Subcutaneous abdominal adipose tissue (tissue), 5 donors: ENCODE measurements around the gene VPS13D.

Experiments
- H3K27ac ChIP-seq: one replicate; pipeline ENCODE4 v1.7.0; 2013; ENCODE audit warnings: low read depth, mild to moderate bottlenecking, inconsistent platforms, low read length, moderate library complexity
- H3K27me3 ChIP-seq, 5 donors: one replicate each; pipeline ENCODE4 v1.7.0; 2013; ENCODE audit warnings: low read length in 5 of 5, inconsistent platforms in 1 of 5; ENCODE audit not compliant: control insufficient read depth in 5 of 5, insufficient read depth in 4 of 5
- H3K36me3 ChIP-seq, 5 donors: one replicate each; pipeline ENCODE4 v1.7.0; 2013; ENCODE audit warnings: low read length in 5 of 5; ENCODE audit not compliant: control insufficient read depth in 5 of 5, insufficient read depth in 5 of 5
- H3K4me1 ChIP-seq, 5 donors: one replicate each; pipeline ENCODE4 v1.7.0; 2013; ENCODE audit warnings: low read length in 5 of 5, mild to moderate bottlenecking in 3 of 5, moderate library complexity in 1 of 5; ENCODE audit not compliant: control insufficient read depth in 5 of 5, insufficient read depth in 5 of 5
- H3K4me3 ChIP-seq, 5 donors: one replicate each; pipeline ENCODE4 v1.7.0; 2013; ENCODE audit warnings: low read length in 5 of 5, low read depth in 1 of 5
- H3K9ac ChIP-seq, 5 donors: one replicate each; pipeline ENCODE4 v1.7.0; 2013; ENCODE audit warnings: low read length in 5 of 5, mild to moderate bottlenecking in 4 of 5, moderate library complexity in 3 of 5
- H3K9me3 ChIP-seq, 5 donors: one replicate each; pipeline ENCODE4 v1.7.0; 2013; ENCODE audit warnings: low read length in 5 of 5; ENCODE audit not compliant: control insufficient read depth in 5 of 5
- donor health status: healthy.
- donor health status: healthy.
- donor health status: healthy.
- donor health status: healthy.
- donor health status: healthy.

VPS13D gene

DNA sequence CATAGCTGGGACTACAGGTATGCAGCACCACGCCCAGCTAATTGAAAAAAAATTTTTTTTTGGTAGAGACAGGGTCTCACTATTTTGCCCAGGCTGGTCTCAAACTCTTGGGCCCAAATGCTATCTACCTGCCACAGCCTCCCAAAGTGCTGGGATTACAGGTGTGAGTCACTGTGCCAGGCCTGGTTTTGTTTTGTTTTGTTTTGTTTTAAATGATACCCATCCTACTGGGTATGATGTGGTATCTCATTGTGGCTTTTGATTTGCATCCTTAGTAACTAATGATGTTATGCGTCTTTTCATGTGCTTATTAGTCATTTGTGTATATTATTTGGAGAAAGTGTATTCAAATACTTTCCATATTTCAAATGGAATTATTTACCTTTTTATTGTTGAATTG lies 142.3 kb downstream of the VPS13D start:
- no peak overlapping the region for H3K27ac ChIP-seq
- no peaks in the 10 kb centered on the region for H3K9me3 ChIP-seq
- peaks cover 23 to 51% (median 31%) of the 10 kb centered on the region in 5 donors for H3K36me3 ChIP-seq
- no peak overlapping the region for H3K4me3 ChIP-seq
- H3K27me3 ChIP-seq: no peaks in the 10 kb centered on the region
- no peak overlapping the region for H3K9ac ChIP-seq
- H3K4me1 ChIP-seq: peaks cover 0 to 6% (median 0%) of the 10 kb centered on the region in 5 donors

DNA sequence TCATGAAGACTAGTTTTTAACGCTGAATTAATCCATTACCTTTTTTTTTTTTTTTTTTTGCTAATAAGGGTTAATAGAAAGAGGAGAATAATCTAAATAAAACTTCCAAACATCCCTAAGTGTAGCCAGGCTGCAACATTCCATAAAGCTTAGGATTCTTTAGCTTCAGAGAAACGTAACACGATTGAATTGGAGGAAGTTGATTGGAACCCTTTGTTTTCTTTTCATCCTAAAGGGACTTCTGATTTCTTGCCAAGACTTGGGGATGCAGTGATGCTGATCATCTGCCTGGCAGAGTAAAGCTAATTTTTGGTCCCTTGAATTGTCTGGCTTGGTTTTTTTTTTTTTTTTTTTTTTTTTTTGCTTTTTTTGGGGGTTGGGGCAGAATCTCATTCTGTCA lies 142.9 kb downstream of the VPS13D start:
- Histone ChIP-seq H3K4me1 (peaks cover 0 to 6% (median 0%) of the 10 kb centered on the region in 5 donors), H3K9me3 (no peaks in the 10 kb centered on the region), H3K9ac (no peak overlapping the region), H3K27ac (no peak overlapping the region), H3K4me3 (no peak overlapping the region), H3K27me3 (no peaks in the 10 kb centered on the region), H3K36me3 (peaks cover 23 to 47% (median 31%) of the 10 kb centered on the region in 5 donors)

- Histone ChIP-seq H3K9ac (no peak overlapping the region), H3K27ac (no peak overlapping the region), H3K27me3 (no peaks in the 10 kb centered on the region), H3K4me3 (no peak overlapping the region), H3K9me3 (no peaks in the 10 kb centered on the region), H3K36me3 (peaks cover 7 to 40% (median 34%) of the 10 kb centered on the region in 5 donors), H3K4me1 (peaks cover 0 to 8% (median 2%) of the 10 kb centered on the region in 5 donors)
Measured at GRCh38 chr1:12375133-12375829, 145.5 kb downstream of the VPS13D start.

- Histone ChIP-seq H3K36me3 (peaks cover 6 to 42% (median 35%) of the 10 kb centered on the region in 5 donors), H3K4me3 (no peak overlapping the region), H3K9me3 (no peaks in the 10 kb centered on the region), H3K4me1 (peaks cover 0 to 20% (median 14%) of the 10 kb centered on the region in 5 donors), H3K9ac (no peak overlapping the region), H3K27ac (no peak overlapping the region), H3K27me3 (no peaks in the 10 kb centered on the region)
Measured at GRCh38 chr1:12376236-12377045, 146.6 kb downstream of the VPS13D start.

DNA sequence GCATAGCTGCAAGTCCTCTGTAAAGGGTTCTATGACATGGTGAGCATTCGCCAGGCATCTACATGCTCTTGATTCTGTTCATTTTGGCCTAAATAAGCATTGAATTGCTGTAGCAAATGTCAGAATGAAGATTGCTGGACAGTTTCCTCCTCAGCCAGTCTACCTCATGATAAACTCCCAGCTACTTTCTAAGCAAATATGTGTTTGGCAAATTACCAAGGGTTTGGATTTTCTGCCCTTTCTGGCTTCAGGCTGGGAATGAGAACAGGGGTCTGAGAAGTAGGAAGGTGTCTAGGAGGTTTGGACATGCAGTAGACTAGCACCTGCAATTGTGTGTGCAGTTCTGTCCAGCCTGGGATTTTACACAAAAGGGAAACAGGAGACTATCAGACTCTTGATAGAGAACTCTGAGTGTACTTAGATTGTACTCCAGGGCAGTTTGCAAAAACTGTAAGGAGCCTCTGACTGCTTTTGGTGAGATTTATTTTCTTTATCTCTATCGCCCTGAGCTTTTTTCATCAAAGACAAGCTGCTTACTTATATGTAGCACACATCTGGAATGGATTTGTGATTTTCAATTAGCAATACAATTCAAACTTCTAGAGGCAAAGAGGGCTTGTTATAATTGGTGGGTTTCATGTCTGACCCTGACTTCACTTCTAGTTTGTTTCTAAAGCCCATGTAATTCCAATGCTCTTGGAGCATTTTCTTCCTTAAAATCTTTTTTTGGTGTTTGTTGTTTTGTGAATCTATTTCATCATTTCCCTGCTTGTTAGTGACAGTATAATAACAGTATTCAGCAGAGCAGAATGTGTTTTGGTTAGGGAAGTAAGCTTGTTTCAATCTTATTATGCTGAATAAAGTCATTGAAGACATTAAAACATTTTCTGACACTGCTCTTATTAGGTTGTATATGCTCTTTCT lies 150.8 kb downstream of the VPS13D start:
- peaks cover 20 to 47% (median 40%) of the 10 kb centered on the region in 5 donors for H3K36me3 ChIP-seq
- peak overlapping the region; percentile 65 for H3K27ac ChIP-seq
- peaks cover 0 to 25% (median 19%) of the 10 kb centered on the region in 5 donors for H3K4me1 ChIP-seq

DNA sequence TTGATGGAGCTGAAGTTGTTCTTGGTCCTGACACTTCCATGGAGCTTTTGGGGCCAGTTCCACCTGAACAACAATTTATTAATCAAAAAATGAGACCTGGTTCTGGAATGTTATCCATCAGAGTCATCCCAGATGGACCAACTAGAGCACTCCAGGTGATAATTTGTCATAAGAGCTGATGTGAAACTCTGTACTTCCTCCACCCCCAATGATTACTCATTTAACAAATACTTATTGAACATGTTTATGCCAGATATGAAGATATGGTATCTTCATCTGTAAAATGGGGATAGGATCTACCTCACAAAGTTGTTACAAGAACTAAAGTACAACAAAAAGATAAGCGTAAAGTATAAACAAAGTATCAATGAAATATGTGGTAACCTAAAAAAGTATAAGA lies 153.2 kb downstream of the VPS13D start:
- no peak overlapping the region for H3K27ac ChIP-seq
- no peaks in the 10 kb centered on the region for H3K27me3 ChIP-seq
- H3K9me3 ChIP-seq: peaks cover 0 to 10% (median 8%) of the 10 kb centered on the region in 5 donors
- H3K4me3 ChIP-seq: no peak overlapping the region
- peaks cover 41 to 66% (median 53%) of the 10 kb centered on the region in 5 donors for H3K36me3 ChIP-seq
- peaks cover 0 to 23% (median 16%) of the 10 kb centered on the region in 5 donors for H3K4me1 ChIP-seq
- no peak overlapping the region for H3K9ac ChIP-seq

More for the DNA sequence above, 150.8 kb downstream of the VPS13D start:
- H3K4me3 ChIP-seq: no peak overlapping the region
- no peaks in the 10 kb centered on the region for H3K27me3 ChIP-seq
- no peaks in the 10 kb centered on the region for H3K9me3 ChIP-seq
- peak overlapping the region in 3 of 5 donors; percentile 11 to 30 (median 25) for H3K9ac ChIP-seq

- H3K4me1 ChIP-seq: peaks cover 0 to 23% (median 16%) of the 10 kb centered on the region in 5 donors
- no peak overlapping the region for H3K9ac ChIP-seq
- H3K27ac ChIP-seq: no peak overlapping the region
- no peaks in the 10 kb centered on the region for H3K27me3 ChIP-seq
- H3K9me3 ChIP-seq: peaks cover 0 to 11% (median 8%) of the 10 kb centered on the region in 5 donors
- H3K36me3 ChIP-seq: peaks cover 44 to 68% (median 49%) of the 10 kb centered on the region in 5 donors
- no peak overlapping the region for H3K4me3 ChIP-seq
Measured at GRCh38 chr1:12383786-12384185, 154.0 kb downstream of the VPS13D start.

- Histone ChIP-seq H3K27ac (no peak overlapping the region), H3K9me3 (peaks cover 0 to 11% (median 8%) of the 10 kb centered on the region in 5 donors)
Measured at GRCh38 chr1:12384836-12385456, 155.1 kb downstream of the VPS13D start.

GRCh38 chr1:12386130-12386529 lies 156.3 kb downstream of the VPS13D start:
- H3K9me3 ChIP-seq: peaks cover 0 to 11% (median 8%) of the 10 kb centered on the region in 5 donors
- no peaks in the 10 kb centered on the region for H3K27me3 ChIP-seq
- no peak overlapping the region for H3K9ac ChIP-seq
- H3K4me3 ChIP-seq: no peak overlapping the region
- peaks cover 0 to 12% (median 5%) of the 10 kb centered on the region in 5 donors for H3K4me1 ChIP-seq
- H3K36me3 ChIP-seq: peaks cover 44 to 74% (median 49%) of the 10 kb centered on the region in 5 donors
- no peak overlapping the region for H3K27ac ChIP-seq

More at GRCh38 chr1:12384836-12385456, 155.1 kb downstream of the VPS13D start:
- no peaks in the 10 kb centered on the region for H3K27me3 ChIP-seq
- H3K9ac ChIP-seq: no peak overlapping the region
- H3K4me3 ChIP-seq: no peak overlapping the region
- H3K36me3 ChIP-seq: peaks cover 41 to 70% (median 46%) of the 10 kb centered on the region in 5 donors
- H3K4me1 ChIP-seq: peaks cover 0 to 23% (median 16%) of the 10 kb centered on the region in 5 donors
